ENCODE data around the gene CCNC.

Gene CCNC, protein sequence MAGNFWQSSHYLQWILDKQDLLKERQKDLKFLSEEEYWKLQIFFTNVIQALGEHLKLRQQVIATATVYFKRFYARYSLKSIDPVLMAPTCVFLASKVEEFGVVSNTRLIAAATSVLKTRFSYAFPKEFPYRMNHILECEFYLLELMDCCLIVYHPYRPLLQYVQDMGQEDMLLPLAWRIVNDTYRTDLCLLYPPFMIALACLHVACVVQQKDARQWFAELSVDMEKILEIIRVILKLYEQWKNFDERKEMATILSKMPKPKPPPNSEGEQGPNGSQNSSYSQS

DNA sequence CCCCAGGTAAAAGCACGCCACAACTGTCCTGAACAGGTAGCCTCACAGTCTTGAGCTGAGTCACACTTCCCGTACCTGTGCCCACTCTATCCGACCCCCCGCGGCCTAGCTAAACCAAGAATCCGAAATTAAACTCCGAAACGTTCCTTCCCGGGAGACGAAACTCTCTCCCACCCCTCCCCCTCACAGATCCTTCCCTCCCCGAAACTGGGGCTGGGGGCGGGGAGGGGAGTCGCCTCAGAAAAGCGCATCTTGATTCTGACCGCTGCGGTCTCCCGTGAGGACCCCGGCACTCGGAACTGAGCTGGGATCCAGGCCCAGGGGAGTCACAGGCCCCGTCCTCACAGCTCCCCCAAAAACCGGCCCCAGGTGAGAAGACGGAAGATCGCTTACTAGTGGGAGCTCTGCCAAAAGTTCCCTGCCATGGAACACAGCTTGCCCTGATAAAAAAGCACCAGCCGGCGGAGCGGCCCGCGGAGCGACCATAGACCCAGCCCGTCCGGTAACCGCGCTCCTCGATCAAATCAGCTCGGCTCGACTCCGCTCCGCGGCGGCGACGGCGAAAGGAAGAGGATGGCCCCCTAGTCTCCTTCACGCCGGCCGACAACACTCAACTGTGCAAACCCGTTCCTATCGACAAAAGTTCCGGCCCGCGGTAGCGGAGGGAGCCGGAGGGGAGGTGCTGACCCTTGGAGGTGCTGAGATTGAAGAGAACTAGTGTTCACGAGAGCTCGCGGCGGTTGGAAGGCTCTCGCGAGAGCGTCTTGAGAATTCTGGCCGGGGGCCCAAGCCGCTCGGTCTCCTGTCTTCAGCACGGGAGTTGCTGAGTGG is at the start of gene CCNC:
Gene CCNC, minus strand, starts transcription at position 558 of the 831 bp plus-strand sequence. Its CDS starts 133 bp downstream, at position 425.
- TF ChIP-seq, protein P1, sequence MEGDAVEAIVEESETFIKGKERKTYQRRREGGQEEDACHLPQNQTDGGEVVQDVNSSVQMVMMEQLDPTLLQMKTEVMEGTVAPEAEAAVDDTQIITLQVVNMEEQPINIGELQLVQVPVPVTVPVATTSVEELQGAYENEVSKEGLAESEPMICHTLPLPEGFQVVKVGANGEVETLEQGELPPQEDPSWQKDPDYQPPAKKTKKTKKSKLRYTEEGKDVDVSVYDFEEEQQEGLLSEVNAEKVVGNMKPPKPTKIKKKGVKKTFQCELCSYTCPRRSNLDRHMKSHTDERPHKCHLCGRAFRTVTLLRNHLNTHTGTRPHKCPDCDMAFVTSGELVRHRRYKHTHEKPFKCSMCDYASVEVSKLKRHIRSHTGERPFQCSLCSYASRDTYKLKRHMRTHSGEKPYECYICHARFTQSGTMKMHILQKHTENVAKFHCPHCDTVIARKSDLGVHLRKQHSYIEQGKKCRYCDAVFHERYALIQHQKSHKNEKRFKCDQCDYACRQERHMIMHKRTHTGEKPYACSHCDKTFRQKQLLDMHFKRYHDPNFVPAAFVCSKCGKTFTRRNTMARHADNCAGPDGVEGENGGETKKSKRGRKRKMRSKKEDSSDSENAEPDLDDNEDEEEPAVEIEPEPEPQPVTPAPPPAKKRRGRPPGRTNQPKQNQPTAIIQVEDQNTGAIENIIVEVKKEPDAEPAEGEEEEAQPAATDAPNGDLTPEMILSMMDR (IDR thresholded peaks at IDR 0.05): no peak

DNA sequence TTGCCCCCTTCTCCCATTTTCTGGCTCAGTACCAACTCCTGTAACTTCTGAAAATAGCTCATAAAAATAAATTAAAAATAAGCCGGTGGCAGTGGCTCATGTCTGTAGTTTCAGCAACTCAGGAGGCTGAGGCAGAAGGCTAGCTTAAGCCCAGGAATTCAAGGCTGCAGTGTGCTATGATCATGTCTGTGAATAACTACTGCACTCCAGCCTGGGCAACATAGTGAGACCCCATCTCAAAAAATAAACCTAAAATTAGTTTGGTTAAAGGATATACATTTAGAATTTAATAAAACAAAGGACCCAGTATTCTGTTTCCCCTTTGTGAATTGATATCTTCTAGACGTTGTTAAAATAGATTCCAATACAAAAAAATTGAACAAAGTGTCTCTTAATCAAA is 48.7 kb upstream of the CCNC start:
- TF ChIP-seq, protein P1 (IDR thresholded peaks at IDR 0.05): no peak

DNA sequence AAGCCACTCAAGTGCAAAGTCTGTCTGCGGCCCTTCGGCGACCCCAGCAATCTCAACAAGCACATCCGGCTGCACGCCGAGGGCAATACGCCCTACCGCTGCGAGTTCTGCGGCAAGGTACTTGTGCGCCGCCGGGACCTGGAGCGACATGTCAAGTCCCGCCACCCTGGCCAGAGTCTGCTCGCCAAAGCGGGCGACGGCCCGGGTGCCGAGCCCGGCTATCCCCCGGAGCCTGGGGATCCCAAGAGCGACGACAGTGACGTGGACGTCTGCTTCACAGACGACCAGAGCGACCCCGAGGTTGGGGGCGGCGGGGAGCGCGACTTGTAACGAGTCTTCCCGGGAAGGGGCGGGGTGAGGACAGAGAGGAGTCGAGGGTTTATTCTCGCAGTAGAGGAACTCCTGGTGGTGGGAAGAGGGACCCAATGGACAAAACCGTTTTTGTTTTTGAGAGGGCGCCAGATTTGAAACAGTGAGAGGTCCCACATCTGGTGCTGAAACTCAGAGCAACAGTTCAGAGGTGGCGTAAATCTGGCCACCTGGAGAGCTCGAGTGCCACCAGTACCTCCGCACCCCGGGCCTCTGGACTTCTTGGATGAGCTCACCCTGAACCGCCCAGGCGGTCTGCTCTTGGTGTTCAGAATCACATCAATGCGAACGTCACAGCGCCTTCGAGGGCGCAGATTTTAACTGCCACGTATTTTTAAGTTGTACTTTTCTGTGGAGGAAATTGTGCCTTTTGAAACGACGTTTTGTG is 46.1 kb upstream of the CCNC start:
- TF ChIP-seq, protein P1 (IDR thresholded peaks at IDR 0.05): no peak

DNA sequence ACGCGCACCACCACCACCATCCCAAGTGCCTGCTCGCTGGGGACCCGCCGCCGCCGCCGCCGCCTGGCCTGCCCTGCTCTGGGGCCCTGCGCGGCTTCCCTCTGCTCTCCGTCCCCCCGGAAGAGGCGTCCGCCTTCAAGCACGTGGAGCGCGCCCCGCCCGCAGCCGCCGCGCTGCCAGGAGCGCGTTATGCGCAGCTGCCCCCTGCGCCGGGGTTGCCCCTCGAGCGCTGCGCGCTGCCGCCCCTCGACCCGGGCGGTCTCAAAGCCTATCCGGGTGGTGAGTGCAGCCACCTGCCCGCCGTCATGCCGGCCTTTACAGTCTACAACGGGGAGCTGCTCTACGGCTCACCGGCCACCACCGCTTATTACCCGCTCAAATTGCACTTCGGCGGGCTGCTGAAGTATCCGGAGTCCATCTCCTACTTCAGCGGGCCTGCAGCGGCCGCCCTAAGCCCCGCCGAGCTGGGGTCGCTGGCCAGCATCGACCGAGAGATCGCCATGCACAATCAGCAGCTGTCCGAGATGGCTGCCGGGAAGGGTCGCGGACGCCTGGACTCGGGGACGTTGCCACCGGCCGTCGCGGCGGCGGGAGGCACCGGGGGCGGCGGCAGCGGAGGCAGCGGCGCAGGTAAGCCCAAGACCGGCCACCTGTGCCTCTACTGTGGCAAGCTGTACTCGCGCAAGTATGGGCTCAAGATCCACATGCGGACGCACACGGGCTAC is 45.4 kb upstream of the CCNC start:
- TF ChIP-seq, protein P1 (IDR thresholded peaks at IDR 0.05): no peak; the same call in 1 of the 2 replicates

DNA sequence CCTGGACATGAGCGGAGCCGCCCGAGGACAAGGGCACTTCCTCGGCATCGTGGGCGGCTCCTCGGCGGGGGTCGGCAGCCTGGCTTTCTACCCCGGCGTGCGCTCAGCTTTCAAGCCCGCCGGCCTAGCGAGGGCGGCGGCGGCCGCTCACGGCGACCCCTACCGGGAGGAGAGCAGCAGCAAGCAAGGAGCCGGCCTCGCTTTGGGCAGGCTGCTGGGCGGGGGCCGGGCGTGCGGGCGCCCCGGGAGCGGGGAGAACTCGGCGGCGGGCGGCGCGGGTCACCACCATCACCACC is 44.9 kb upstream of the CCNC start:
- TF ChIP-seq, protein P1 (IDR thresholded peaks at IDR 0.05): peak; percentile 42

DNA sequence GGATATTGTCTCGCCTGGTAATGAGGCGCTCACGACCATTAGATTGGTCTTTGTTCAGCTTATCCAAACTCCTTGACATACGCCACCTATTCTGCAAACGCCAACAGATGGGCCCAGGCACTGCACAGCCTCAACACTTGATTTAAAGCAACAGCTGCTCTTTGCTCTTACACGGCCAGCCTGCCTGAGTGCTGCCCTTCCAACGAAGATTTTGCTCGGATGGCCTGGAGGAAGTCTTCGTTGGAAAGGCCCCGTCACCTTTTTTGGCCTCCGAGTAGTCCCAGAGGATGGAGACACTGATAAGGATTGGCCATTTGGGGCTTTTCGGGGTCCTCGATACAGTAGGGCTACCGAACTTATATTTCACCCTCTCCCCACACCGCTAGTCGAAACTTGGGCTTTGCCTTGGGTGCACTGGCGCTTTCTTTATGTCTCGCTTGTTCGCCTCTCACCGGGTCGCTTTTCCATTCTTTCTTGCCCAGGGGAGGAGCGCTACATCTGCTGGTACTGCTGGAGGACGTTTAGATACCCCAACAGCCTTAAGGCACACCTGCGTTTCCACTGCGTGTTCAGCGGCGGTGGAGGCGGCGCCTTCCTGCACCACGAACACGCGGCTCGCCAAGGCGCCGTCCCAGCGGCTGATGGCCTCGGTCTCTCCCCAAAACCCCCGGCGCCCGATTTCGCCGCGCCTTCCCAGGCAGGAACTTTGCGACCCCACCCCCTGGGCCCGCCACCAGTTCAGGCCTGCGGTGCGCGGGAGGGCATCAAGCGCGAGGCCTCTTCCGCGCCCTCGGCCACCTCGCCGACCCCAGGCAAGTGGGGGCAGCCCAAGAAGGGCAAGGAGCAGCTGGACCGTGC is 44.3 kb upstream of the CCNC start:
- TF ChIP-seq, protein P1 (IDR thresholded peaks at IDR 0.05): no peak
